ENCODE results near the gene NAV2. TPM values are rescaled to one million over a fixed set of nuclear protein-coding genes. Genes with fewer than 3 reads are reported as not detected.

The NAV2 gene, protein sequence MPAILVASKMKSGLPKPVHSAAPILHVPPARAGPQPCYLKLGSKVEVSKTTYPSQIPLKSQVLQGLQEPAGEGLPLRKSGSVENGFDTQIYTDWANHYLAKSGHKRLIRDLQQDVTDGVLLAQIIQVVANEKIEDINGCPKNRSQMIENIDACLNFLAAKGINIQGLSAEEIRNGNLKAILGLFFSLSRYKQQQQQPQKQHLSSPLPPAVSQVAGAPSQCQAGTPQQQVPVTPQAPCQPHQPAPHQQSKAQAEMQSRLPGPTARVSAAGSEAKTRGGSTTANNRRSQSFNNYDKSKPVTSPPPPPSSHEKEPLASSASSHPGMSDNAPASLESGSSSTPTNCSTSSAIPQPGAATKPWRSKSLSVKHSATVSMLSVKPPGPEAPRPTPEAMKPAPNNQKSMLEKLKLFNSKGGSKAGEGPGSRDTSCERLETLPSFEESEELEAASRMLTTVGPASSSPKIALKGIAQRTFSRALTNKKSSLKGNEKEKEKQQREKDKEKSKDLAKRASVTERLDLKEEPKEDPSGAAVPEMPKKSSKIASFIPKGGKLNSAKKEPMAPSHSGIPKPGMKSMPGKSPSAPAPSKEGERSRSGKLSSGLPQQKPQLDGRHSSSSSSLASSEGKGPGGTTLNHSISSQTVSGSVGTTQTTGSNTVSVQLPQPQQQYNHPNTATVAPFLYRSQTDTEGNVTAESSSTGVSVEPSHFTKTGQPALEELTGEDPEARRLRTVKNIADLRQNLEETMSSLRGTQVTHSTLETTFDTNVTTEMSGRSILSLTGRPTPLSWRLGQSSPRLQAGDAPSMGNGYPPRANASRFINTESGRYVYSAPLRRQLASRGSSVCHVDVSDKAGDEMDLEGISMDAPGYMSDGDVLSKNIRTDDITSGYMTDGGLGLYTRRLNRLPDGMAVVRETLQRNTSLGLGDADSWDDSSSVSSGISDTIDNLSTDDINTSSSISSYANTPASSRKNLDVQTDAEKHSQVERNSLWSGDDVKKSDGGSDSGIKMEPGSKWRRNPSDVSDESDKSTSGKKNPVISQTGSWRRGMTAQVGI (N-terminal part only)
- 89.1 TPM for polyA plus RNA-seq (ENCODE audit: insufficient read length)

DNA sequence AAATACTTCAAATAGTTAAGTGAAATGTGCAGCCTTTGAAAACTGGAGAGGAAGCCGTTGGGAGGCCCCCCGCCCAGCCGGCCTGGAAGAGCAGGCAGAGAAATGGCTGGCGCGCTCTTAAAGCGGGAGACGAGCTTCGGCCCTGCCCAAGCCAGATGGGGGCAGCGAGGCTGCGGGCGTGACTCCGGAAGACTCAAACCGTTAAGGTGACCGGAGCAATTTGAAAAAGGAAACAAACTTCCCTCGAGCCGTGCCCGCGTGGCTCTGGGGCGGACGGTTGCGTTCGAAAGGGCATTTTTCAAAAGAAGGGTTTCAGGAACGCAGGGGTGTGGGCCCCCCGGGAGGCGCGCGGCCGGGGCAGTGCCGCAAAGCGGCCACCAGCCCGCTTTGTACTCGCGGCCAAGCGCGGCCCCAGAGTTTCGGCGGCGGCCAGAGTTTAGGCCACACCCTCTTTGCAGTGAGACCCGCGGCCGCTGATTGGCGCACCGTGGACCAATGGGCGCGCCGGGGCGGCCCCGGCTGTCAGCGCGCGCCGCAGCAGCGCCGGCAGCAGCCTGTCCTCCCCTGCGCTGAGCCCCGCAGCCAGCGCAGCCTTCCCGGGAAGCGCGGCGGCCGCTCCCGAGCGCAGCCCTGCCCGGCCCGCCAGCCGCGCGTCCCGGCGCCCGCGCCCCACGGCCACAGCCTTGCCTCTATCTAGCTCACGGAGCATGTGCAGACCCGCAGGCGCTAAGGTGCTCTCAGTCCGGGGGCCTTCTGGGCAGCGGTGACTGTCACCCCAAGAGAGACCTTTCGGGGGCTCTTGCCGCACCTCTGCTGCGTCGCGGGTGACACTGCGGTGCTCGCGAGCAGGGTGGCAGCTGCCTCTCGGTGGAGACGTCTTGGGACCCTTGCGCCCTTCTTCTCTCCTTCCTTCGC, at the start of gene NAV2:
Gene NAV2, plus strand, starts transcription at position 557 of the 915 bp plus-strand sequence. CDS start 859 bp downstream, outside the sequence.
- peak; percentile 94 for DNase-seq

DNA sequence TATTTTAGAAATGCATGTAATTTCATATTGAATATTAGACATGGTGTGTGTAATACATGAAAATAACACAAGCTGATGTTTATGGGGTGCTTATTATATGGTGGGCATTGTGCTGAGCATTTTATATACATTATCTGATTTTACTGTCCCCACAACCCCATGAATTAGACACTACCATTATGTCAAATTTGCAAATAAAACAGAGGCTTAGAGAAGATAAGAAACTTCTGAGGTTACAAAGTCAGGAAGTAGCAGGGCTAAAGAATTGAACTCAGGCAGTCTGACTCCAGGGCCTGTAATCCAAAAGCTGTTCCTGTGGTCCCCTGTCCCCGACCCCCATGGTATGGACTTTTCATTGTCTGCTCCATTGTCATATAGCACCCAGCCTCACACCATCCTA, 49.4 kb upstream of the NAV2 start:
- no peak for DNase-seq

DNA sequence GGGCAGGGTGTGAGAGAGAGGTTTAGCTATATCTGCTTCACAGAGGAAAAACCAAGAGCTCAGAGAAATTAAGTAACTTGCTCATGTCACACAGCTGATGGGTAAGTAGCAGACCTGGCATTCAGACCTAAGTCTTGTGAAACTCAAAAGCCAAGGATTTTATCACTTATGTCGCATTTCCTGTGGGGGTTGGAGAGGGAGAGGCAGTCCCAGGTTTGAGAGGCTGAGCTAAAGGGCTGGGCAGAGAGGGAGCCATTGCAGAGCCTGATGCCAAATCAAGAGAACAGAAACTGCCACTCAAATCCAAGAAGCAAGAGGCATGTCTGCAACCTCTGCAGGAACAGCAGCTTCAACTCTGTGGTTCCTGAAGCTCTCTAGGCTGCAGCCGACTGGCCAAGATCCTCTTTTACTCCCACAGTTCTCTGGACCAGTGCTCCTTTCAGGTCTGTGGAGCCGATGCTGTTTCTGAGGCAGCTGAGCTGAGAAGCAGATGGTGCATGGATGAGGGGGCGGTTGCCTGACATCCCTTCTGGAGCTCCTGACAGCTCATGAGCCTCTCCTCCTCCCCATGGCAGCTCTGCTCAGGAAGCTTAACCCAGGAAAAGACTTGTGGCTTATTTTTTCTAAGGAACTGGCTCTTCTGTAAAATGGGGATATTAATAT, 47.6 kb upstream of the NAV2 start:
- DNase-seq, result peak; percentile 15

DNA sequence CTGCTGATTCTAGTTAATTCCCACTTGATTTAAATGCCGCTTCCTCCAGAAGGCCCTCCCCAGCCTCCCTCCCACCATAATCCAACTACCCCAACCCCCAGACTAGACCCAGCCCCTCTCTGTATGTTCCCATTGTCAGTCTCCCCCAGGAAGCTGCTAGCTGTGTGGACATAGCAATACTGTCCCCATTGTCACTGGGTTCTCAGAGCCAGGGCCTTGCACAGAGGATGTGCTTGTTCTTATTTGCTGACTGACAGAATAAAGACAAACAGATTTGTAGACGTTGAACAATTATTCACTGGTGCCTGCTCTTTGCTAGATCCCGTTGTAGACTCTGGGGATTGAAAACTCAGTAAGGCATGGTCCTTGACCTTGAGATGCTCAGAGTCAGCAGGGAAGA, 45.7 kb upstream of the NAV2 start:
- no peak for DNase-seq

DNA sequence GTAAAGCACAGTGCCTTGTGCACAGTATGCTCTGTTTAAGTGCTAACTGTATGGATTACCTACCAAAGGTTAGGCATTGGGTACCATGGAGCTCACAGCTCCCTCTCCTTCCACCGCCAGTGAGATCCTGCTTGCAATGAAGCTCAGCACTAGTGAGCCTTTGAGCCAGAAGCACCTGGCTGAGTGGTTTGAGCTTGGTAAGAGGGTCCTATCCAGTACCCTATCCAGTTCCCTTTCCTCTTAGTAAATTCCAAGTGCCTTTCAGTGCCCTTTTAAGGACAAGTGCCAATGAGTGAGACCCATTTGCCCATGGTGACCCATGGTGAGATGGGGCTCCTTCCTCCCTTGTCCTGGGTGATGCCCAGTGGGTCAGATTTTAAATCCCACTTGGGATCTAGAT, 43.1 kb upstream of the NAV2 start:
- no peak for DNase-seq

DNA sequence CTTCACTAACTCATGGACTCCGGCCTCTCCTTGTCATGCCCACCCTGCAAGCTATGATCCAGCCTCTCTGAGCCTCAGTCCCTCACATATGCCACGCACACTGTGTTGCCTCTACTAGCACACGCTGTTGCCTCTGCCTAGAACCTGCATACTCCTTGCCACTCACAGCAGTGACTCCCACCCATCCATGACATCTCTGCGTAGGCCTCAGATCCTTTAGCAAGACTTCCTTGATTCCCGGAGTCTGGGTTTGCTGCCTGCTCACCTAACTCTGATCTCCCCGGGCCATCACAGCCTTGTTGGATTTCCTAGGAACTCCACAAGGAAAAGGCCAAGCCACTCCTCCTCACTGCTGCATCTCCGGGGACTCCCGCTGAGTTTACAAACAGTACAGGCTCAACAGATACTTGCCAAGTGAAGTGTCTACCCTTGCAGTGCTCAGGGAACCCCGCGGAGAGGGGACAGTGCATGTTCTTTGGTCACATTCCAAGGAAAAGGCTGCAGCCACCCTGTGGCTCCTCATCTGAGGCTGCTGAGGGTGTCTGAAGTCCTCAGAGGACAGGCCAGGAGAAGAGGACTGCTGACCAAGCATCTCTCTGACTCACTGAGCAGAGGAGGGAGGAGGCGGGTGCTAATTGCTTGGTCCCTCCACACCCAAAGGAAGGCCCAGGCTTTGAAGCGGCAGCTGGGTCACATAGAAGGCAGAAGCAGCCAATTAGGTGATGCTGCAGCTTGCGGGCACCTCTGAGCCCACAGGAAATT, 42.4 kb upstream of the NAV2 start:
- DNase-seq, result no peak

DNA sequence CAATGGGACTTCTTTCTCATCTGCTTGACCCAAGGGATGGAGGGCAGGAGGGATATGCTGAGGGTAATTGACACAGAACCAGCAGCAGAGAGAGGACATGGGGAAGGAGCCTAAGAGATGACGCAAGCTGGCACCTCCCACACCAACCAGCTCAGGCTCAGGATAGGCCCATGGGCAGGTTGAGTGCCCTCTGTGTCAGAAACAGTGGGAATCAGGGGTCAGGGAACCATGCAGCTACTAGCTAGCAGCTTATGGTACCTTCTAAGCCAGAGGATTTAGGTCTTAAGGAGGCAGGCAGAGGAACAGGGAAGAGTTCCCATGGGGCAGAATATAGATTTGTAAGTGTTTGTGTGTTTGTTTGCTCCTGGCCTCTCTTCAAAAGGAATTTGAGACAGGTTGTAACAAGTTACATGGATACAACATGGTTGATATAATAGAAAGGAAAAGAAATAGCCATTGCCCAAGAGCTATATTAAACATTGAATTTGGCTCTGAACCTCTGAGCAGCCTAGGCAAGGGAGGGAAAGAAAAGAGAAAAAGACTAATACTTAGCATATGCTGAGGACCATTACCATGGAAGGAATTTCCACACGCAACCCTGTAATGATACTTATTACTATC, 39.9 kb upstream of the NAV2 start:
- DNase-seq, result no peak

DNA sequence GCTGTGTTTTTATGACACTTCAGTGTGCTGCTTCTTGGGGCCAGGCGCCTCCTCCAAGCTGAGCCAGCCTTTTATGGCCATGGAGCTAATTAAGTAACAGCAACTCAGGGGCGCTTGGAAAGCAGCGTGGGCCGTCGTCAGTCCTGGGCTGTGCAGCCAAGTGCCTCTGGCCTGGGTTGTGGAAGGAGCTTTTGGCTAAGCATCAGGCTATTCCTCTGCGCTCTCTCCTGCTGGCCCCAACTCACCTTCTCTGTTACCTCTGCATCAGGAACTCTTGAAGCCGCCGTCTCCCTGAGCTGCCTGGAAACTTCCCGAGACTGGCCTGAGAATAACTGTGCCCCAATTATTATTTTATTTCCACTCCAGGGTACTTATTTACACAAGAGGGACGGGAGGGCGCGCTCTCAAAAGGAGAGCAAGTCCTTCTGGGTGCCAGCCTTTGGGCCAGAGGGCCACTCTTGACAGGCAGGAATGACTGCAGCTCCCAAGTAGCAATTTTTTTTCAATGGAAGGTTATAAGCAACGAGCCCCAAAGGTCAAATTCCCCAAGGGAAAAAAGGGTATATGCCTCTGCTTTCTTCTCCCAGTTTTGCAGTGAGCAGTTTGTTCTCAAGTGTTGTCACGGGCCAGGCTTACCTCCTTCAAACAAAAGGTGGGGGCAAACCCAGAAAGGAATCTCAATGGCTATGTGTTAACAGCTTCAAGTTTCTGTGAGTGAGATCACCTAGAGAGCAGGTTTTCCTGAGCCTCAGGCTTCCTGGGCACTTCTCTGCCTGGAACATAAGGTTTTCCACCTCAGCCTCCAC, 38.5 kb upstream of the NAV2 start:
- DNase-seq, result peak; percentile 54

DNA sequence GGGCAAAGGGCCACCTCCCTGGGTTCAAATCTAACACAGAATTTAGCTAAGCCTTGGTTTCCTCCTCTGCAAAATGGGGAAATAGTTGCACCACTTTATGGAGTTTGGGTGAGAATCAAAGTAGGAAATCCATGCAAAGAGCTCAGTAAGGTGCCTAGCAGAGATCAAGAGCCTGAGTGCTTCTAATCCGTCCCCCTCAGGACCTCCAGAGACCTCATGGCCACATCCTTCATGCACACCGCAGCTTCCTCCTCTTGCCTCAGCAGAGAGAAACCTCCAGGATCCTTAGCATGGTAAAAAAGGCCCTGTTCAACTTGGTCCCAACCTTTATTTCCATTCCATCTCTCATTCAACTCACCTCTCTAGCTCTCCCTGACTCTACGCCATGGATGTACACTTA, 37.8 kb upstream of the NAV2 start:
- DNase-seq, result no peak

DNA sequence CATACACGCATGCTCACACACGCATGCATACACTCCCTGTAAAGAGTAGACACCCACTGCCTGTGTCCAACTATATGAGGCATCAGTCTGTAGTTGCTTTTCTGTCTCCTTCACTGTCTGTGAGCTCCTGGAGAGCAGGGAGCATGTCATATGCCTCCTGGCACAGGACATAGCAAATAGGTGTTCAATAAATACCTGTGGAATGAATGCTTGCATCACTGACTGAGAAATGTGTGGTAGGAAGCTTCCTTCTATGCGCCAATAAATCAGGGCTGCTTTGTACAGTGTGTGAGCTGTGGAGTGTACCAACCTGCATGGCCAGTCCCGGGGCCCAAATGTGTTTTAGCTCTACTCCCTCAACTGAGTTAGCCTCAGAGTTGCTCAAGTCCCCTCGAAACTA, 37.2 kb upstream of the NAV2 start:
- no peak for DNase-seq

DNA sequence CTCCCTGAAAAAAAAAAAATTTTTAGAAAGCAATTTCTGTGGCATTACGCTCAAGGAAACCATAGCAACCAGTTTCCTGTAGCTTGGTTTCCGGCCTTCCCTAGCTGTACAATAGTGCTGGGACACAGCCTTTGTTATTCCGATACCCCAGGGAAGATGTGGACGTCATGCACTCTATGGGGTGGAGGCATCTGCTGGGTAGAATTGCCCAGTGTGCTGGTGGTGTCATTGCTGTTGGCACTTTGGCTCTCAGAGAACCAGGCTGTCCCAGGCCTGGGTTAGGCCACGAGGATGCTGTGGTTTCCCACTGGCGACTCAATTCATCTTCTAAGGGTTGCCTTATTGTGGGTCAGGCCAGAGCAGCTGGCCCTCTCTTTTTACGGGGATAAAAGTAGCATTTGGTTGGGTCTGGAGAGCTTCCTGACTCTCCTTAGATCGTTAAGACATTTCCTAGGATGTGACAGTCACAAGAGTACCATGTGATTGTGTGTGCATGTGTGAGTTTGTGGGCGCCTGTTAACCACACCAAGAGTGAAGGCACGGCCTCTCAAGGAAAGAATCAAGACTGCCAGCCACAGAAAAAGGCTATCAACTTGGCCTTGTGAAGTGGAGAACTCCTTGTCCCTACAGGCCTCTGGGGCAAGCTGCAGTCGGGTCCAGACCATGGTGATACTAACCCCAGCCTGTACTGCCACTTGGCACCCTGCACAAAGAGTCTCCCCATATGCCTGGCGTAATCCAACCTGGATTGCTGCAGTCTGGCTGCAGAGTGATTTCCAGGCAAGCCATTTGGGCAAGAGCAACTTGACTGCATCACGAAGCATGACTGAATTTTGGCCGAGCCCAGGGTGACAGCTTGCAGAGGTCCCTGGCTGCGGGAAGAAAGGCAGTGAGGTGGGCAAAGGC, 35.9 kb upstream of the NAV2 start:
- no peak for DNase-seq

DNA sequence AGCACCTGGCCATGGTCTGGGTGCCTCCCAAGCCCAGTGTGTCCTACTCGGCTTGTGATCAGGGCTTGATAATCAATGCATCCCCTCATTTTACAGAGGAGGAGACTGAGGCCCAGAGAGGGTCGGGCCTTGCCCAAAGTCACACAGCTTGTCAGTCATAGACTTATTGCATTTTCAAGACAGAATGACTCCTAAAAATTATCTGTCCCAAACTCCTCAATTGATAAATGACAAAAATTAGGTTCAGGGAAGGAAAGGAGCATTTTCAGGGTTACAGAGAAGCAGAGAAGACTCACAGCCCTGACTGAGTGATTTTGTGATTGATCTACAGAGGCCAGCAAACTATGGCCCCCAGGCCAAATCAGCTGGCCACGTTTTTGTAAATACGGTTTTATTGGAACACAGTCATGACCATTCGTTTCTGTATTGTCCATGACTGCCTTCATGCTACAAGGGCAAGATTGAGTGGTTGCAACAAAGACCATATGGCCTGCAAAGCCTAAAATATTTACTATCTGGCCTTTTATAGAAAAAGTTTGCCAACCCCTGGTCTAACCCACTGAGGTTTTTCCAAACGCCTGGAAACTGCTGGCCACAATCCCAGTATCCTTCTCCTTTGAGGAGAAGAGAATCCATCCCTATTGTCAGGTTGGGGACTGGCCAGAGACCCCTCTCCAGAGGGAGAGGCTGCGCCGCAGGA, 35.1 kb upstream of the NAV2 start:
- no peak for DNase-seq

DNA sequence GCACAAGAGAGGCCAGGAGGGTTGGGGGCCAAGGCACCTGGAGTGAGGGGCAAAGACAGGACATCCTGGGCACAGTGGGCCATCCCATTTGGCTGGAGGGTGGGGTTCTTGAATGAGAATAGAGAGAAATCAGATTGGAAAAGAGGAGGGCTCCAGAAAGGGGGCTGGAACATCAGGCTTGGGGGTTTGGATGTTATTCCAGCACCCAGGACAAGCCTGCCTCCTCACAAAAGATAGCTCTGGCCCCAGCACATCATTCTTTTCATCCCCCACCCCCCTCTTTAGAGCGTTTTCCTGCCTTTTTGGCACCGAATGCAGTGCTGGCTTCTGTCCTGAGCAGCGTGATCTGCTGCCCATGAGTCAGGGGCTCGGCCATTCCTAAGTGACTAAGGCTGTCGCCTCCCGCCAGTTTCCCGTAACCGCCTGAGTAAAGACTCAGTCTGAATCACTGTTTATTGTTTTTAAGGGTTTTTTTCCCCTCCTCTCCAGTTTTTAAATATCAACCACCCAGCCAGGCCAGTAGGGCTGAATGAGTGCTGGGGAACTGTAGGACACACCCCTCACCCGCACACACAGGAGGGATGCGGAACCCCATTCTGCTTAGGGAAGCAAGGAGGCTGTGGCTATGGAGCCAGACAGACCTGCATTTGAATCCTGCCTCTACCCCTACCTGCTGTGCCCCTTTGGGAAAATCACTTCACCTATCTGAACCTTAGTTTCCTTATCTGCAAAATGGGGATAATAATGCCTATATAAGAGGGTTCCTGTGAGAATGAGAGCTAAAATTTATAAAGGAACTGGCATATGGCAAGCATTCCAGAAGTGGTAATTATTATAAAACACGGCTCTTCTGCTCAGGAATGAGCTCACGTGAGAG, 32.4 kb upstream of the NAV2 start:
- DNase-seq, result peak; percentile 51

DNA sequence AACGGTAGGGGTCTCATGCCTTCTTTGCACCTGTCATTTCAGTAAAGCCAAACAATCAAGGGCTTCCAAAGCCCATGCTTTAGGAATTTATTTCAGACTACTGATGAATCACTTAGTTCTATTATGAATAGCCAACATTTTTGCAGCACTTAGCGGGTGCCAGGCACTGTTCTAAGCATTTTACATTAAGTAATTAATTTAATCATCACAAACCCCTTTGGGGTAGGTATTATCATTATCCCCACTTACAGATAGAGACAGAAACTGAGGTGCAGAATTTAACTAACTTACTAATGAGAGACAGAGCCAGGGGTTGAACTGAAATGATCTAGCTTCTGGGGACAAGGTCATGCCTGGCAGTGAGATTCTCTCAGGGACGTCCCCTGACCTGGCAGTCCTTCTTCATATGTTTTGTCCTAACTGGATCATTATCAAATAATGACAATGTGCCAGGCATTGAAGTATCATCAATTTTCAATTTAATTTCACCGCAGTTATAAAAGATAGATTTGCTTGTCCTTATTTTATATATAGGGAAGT, 31.7 kb upstream of the NAV2 start:
- DNase-seq, result no peak

DNA sequence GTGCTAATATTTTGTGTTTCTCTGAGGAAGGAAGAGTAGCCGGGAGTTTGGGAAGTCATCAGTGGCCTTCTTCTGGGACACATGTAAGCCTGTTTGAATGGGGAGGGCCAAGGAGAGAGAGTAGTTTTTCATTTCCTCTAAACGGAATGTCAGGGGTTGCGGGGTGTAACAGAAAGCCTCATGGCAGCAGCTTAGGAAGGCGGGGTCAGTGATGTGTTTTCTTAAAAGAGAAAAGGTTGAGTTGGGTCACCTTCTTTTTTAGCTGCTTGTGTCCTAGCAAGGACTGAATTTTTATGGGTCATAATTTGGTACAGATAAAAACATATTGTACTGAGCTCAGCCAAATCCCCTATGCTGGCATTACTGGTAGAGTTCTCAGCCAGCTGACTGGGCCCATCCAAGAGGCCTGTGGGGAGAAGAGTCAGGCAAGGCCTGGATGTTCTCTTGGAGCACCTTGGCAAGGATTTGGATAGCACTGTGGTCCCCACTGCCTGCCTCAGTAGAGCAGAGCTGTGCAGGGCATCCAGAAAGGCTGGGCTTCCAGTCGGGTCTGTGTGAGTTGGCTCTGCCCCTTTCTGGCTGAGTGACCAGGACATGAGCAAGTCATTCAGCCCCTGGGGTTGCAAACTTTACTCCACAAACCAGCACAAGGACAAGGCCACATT, 29.4 kb upstream of the NAV2 start:
- DNase-seq, result no peak
